Astrocyte (in vitro differentiated cells and primary cell): Measurements from ENCODE around the gene PCDHB8. TPM values are rescaled to one million over a fixed set of nuclear protein-coding genes. Genes with fewer than 3 reads are reported as not detected.
A peak's percentile ranks its signal among the peaks of the same experiment; 100 is the strongest.
"Not testable (repeated sequence)": the region's sequence is repeated elsewhere in the genome, so short reads cannot be mapped to it uniquely, and the experiment has no call there.

Experiments
- DNase-seq: peaks from one replicate; pipeline ENCODE4 v3.0.0-alpha.2; 2010; ENCODE audit warnings: low read depth
- FAIRE-seq: peaks from 2 replicates; lab custom pipeline; 2011; peaks lifted over from hg19 to GRCh38; lab: Jason Lieb, UNC
- H2AFZ ChIP-seq: 2 replicates; pipeline ENCODE4 v1.6.0; 2012; ENCODE audit warnings: low read depth, low read length, inconsistent platforms
- H3K27ac ChIP-seq: 2 replicates; pipeline ENCODE4 v1.5.1; 2011; ENCODE audit warnings: low read depth, low read length, inconsistent platforms
- H3K27me3 ChIP-seq: 2 replicates; pipeline ENCODE4 v1.6.0; 2011; ENCODE audit warnings: low read length, inconsistent platforms; ENCODE audit not compliant: insufficient read depth
- H3K36me3 ChIP-seq: 2 replicates; pipeline ENCODE4 v1.5.1; 2011; ENCODE audit warnings: low read length, inconsistent platforms; ENCODE audit not compliant: insufficient read depth
- H3K4me1 ChIP-seq: 2 replicates; pipeline ENCODE4 v1.5.1; 2011; ENCODE audit warnings: low read length, inconsistent platforms; ENCODE audit not compliant: insufficient read depth
- H3K4me2 ChIP-seq: 2 replicates; pipeline ENCODE4 v1.6.0; 2012; ENCODE audit warnings: low read length, inconsistent platforms
- H3K4me3 ChIP-seq: 2 replicates; pipeline ENCODE4 v1.5.1; 2011; ENCODE audit warnings: low read depth, mild to moderate bottlenecking, low read length, inconsistent platforms; ENCODE audit not compliant: insufficient read depth
- H3K79me2 ChIP-seq: 2 replicates; pipeline ENCODE4 v1.6.0; 2012; ENCODE audit warnings: mild to moderate bottlenecking, low read length, inconsistent platforms; ENCODE audit not compliant: insufficient read depth
- H3K9ac ChIP-seq: 2 replicates; pipeline ENCODE4 v1.6.0; 2012; ENCODE audit warnings: mild to moderate bottlenecking, low read length, inconsistent platforms
- H3K9me3 ChIP-seq: 2 replicates; pipeline ENCODE4 v1.5.1; 2012; ENCODE audit warnings: low read depth, mild to moderate bottlenecking, low read length, inconsistent platforms; ENCODE audit not compliant: insufficient read depth
- H4K20me1 ChIP-seq: 2 replicates; pipeline ENCODE4 v1.6.0; 2012; ENCODE audit warnings: low read length, inconsistent platforms; ENCODE audit not compliant: insufficient read depth
- H3K27ac Mint-ChIP-seq: one replicate; pipeline ENCODE4 v1.8.0; 2021; ENCODE audit warnings: mild to moderate bottlenecking, mixed read lengths; ENCODE audit not compliant: unreplicated experiment
- H3K27me3 Mint-ChIP-seq: one replicate; pipeline ENCODE4 v1.8.0; 2021; ENCODE audit warnings: low read depth, mixed read lengths; ENCODE audit not compliant: unreplicated experiment
- H3K36me3 Mint-ChIP-seq: one replicate; pipeline ENCODE4 v1.8.0; 2021; ENCODE audit warnings: low read depth, mixed read lengths; ENCODE audit not compliant: unreplicated experiment
- H3K4me1 Mint-ChIP-seq: one replicate; pipeline ENCODE4 v1.8.0; 2021; ENCODE audit warnings: low read depth, mixed read lengths; ENCODE audit not compliant: unreplicated experiment
- H3K4me3 Mint-ChIP-seq: one replicate; pipeline ENCODE4 v1.8.0; 2021; ENCODE audit warnings: mild to moderate bottlenecking, moderate library complexity, mixed read lengths; ENCODE audit not compliant: unreplicated experiment
- H3K9me3 Mint-ChIP-seq: one replicate; pipeline ENCODE4 v1.8.0; 2021; ENCODE audit warnings: mild to moderate bottlenecking, mixed read lengths; ENCODE audit not compliant: unreplicated experiment
- EZH2 ChIP-seq: IDR thresholded peaks from 2 replicates; pipeline ENCODE4 v1.6.1; 2012; ENCODE audit warnings: mild to moderate bottlenecking, low read length, inconsistent platforms; ENCODE audit not compliant: insufficient read depth
- total RNA-seq: library from RNA; stranded (reverse); gene quantifications from 2 replicates; pipeline ENCODE4 v1.2.1, GENCODE V29; 2021
- TF ChIP-seq, protein P1 (sequence below): IDR thresholded peaks from 2 replicates; pipeline ENCODE4 v1.5.1; 2011; ENCODE audit warnings: low read depth, mild to moderate bottlenecking, inconsistent platforms, low read length, moderate library complexity; ENCODE audit not compliant: insufficient read depth

The PCDHB8 gene
- total RNA-seq, 1 donor from 2014 or later = 4.9 TPM

GRCh38 chr5:141208478-141208877 lies 30.9 kb downstream of the PCDHB8 start, which contains the start of gene PCDHB12:
TSS of gene PCDHB12 (plus strand) at chr5:141208719. CDS start at chr5:141208908, 189 bp downstream.
- Histone ChIP-seq H3K4me1 (no peaks in the 10 kb centered on the region), H3K27ac (no peak within 1 kb of the TSS), H3K27me3 (no peaks in the 10 kb centered on the region), H3K9me3 (no peaks in the 10 kb centered on the region), H4K20me1 (no peaks in the 10 kb centered on the region), H2AFZ (no peak within 1 kb of the TSS), H3K4me2 (no peak within 1 kb of the TSS), H3K79me2 (no peaks in the 10 kb centered on the region), H3K4me3 (no peak within 1 kb of the TSS), H3K9ac (no peak within 1 kb of the TSS), H3K36me3 (no peaks in the 10 kb centered on the region)
- Mint-ChIP-seq H3K4me1 (no peaks in the 10 kb centered on the region), H3K27me3 (peaks cover 1% of the 10 kb centered on the region), H3K27ac (no peak within 1 kb of the TSS), H3K4me3 (no peak within 1 kb of the TSS), H3K9me3 (peaks cover 6% of the 10 kb centered on the region), H3K36me3 (peaks cover 5% of the 10 kb centered on the region)
- no peak for TF ChIP-seq EZH2
- TF ChIP-seq, protein P1, sequence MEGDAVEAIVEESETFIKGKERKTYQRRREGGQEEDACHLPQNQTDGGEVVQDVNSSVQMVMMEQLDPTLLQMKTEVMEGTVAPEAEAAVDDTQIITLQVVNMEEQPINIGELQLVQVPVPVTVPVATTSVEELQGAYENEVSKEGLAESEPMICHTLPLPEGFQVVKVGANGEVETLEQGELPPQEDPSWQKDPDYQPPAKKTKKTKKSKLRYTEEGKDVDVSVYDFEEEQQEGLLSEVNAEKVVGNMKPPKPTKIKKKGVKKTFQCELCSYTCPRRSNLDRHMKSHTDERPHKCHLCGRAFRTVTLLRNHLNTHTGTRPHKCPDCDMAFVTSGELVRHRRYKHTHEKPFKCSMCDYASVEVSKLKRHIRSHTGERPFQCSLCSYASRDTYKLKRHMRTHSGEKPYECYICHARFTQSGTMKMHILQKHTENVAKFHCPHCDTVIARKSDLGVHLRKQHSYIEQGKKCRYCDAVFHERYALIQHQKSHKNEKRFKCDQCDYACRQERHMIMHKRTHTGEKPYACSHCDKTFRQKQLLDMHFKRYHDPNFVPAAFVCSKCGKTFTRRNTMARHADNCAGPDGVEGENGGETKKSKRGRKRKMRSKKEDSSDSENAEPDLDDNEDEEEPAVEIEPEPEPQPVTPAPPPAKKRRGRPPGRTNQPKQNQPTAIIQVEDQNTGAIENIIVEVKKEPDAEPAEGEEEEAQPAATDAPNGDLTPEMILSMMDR = peak; percentile 3
- no peak for DNase-seq
- no peak for FAIRE-seq

- H3K27me3 ChIP-seq, H3K4me1 Mint-ChIP-seq, H3K4me3 ChIP-seq, H3K4me2 ChIP-seq, H3K9ac ChIP-seq, H3K4me3 Mint-ChIP-seq, H3K4me1 ChIP-seq, H4K20me1 ChIP-seq, H2AFZ ChIP-seq, H3K27me3 Mint-ChIP-seq, DNase-seq, H3K27ac ChIP-seq, H3K9me3 ChIP-seq, H3K79me2 ChIP-seq, H3K27ac Mint-ChIP-seq, FAIRE-seq, H3K36me3 ChIP-seq: not testable (repeated sequence)
- peaks cover 14% of the 10 kb centered on the region for H3K9me3 Mint-ChIP-seq
- H3K36me3 Mint-ChIP-seq = peaks cover 12% of the 10 kb centered on the region
Measured at GRCh38 chr5:141210281-141210680, 32.7 kb downstream of the PCDHB8 start.

GRCh38 chr5:141210849-141211248 lies 33.3 kb downstream of the PCDHB8 start:
- H3K79me2 ChIP-seq, H3K9ac ChIP-seq, H3K27ac ChIP-seq, H3K4me1 Mint-ChIP-seq, H3K9me3 ChIP-seq, FAIRE-seq, H3K27ac Mint-ChIP-seq, H3K4me2 ChIP-seq, H3K36me3 ChIP-seq, H4K20me1 ChIP-seq, H3K4me1 ChIP-seq, DNase-seq, H3K27me3 ChIP-seq, H3K27me3 Mint-ChIP-seq, H2AFZ ChIP-seq, H3K4me3 ChIP-seq: not testable (repeated sequence)
- Mint-ChIP-seq H3K9me3 (peaks cover 16% of the 10 kb centered on the region), H3K36me3 (peaks cover 13% of the 10 kb centered on the region), H3K4me3 (peak overlapping the region; percentile 50)

DNA sequence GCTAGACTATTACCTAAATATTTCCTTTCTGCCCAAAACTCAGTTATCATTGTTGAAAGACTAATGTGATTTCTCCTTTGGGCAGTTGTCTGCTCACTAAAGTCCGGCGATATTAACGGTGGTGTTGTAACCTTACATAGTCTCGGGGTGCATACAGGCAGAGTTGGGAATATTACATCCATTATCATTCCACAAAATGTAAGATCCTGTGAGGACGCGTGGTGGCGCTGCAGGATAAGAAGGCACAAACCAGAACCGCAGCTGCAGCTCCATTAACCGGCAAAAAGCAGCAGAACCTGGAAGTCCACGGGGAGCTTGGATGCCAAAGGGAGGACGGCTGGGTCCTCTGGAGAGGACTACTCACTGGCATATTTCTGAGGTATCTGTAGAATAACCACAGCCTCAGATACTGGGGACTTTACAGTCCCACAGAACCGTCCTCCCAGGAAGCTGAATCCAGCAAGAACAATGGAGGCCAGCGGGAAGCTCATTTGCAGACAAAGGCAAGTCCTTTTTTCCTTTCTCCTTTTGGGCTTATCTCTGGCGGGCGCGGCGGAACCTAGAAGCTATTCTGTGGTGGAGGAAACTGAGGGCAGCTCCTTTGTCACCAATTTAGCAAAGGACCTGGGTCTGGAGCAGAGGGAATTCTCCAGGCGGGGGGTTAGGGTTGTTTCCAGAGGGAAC lies 36.2 kb downstream of the PCDHB8 start, which contains the start of gene PCDHB13:
PCDHB13 (plus strand) TSS at position 264 of the 684 bp plus-strand sequence; CDS start at position 469, 205 bp downstream.
- H3K79me2 ChIP-seq, H3K36me3 ChIP-seq, H3K4me2 ChIP-seq, FAIRE-seq, H4K20me1 ChIP-seq, DNase-seq, H3K9me3 ChIP-seq, H3K27me3 ChIP-seq, H3K4me1 Mint-ChIP-seq, H3K27ac ChIP-seq, H3K9ac ChIP-seq, H3K4me1 ChIP-seq, H3K4me3 ChIP-seq, H3K27ac Mint-ChIP-seq, H2AFZ ChIP-seq, H3K27me3 Mint-ChIP-seq: not testable (repeated sequence)
- Mint-ChIP-seq H3K9me3 (peaks cover 26% of the 10 kb centered on the region), H3K4me3 (peak within 1 kb of the TSS; percentile 40), H3K36me3 (peaks cover 20% of the 10 kb centered on the region)

DNA sequence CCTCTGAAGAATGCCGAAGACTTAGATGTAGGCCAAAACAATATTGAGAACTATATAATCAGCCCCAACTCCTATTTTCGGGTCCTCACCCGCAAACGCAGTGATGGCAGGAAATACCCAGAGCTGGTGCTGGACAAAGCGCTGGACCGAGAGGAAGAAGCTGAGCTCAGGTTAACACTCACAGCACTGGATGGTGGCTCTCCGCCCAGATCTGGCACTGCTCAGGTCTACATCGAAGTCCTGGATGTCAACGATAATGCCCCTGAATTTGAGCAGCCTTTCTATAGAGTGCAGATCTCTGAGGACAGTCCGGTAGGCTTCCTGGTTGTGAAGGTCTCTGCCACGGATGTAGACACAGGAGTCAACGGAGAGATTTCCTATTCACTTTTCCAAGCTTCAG lies 37.0 kb downstream of the PCDHB8 start:
- H3K27me3 ChIP-seq, H3K27ac ChIP-seq, H3K4me1 ChIP-seq, H3K9ac ChIP-seq, DNase-seq, H4K20me1 ChIP-seq, H3K36me3 ChIP-seq, H3K79me2 ChIP-seq, H3K4me1 Mint-ChIP-seq, H3K27me3 Mint-ChIP-seq, H3K4me3 Mint-ChIP-seq, H3K9me3 ChIP-seq, H3K4me2 ChIP-seq, FAIRE-seq, H3K4me3 ChIP-seq, H2AFZ ChIP-seq, H3K27ac Mint-ChIP-seq: not testable (repeated sequence)
- Mint-ChIP-seq H3K9me3 (peaks cover 30% of the 10 kb centered on the region), H3K36me3 (peaks cover 20% of the 10 kb centered on the region)
